ENCODE measurements around the gene CASK. TPM values are rescaled to one million over a fixed set of nuclear protein-coding genes. Genes with fewer than 3 reads are reported as not detected.
A peak's percentile ranks its signal among the peaks of the same experiment; 100 is the strongest.

Gene CASK
- total and polyA plus RNA-seq, 2 donors: 14.9 to 71.2 TPM

- H3K4me1 ChIP-seq (ENCODE audit: insufficient read depth): no peaks in the 10 kb centered on the region
- DNase-seq (ENCODE audit: extremely low spot score): no peak
Measured at GRCh38 chrX:41931591-41931990, 8.2 kb upstream of the CASK start.

DNA sequence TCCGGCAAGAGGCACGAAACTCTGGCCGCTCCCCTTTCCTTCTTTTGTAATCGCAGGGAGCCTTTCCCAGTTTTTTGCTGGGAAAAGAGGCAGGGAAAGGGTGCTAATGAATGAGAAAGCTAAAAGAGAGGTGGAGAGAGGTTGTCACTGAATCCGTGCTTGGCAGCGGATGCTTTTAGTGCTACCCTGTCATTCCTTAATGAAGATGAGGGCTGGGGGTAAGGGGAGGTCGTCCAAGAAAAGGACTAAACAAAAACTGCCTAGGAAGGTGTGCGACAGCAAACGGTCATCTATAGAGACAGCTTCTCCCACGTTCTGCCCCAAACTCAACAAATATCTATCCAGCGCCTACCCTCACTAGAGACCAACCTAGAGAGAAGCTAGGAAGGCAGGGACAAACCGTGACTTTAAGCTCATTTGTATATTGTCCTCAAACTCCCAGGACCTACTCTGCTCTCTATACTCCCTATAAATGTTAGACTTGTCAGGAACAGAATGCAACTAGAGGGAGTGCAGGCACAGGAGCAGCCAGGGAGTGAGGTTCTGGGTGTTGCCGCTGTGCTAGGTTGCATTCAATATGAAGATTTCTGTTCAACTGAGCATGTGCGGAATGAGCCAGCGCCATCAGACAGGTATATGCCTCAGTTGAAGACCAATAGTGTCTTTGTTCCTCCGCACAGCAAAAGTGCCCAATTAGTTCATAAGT is 777 bp upstream of the CASK start:
- Histone ChIP-seq H3K4me1 (ENCODE audit: insufficient read depth) (no peaks in the 10 kb centered on the region), H3K36me3 (ENCODE audit: insufficient read depth) (no peaks in the 10 kb centered on the region), H3K27ac (ENCODE audit: low read depth) (peak overlapping the region; percentile 71), H3K4me3 (ENCODE audit: low read depth, low read length) (peak overlapping the region; percentile 41)
- DNase-seq (ENCODE audit: extremely low spot score): no peak
- WGBS: 3% methylated on average over 16 of the region's 16 CpGs

More at GRCh38 chrX:41931591-41931990, 8.2 kb upstream of the CASK start:
- Histone ChIP-seq H3K36me3 (ENCODE audit: insufficient read depth) (no peaks in the 10 kb centered on the region), H3K27ac (ENCODE audit: low read depth) (no peak overlapping the region), H3K4me3 (ENCODE audit: low read depth, low read length) (no peak overlapping the region)

DNA sequence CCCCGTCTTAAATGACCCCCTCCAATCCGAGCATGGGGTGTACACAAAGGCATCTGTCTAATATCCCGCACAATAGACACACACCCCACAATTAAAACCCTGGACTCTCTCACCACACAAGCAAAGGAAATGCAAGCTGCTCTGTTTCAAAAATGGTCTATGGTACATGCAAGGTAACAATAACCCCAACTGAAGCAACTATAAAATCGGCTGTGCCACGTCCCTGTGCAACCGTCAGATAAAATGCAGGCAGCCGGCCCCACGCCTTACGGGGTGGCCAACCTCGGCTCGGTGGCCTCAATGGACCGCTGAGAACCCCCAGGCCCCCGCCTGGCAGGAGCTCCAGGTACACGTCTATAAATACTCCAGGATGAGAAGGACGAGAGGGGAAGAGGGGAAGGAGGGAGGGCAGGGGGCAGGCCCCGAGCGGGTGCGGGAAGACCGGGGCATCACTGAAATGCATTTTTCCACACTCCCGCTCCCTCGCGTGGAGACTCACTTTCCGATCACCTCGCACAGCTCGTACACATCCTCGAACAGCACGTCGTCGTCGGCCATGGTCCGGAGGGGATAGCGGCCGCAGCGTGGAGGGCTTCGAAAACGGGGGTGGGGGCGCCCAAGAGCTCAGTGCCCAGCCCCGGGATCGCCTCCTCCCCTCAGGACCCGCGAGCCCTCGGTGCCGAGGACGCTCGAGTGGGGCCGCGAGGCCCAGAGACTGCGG is 763 bp downstream of the CASK start:
- Histone ChIP-seq H3K27ac (ENCODE audit: low read depth) (peak overlapping the region; percentile 77), H3K36me3 (ENCODE audit: insufficient read depth) (no peaks in the 10 kb centered on the region), H3K4me3 (ENCODE audit: low read depth, low read length) (peak overlapping the region; percentile 76), H3K4me1 (ENCODE audit: insufficient read depth) (no peaks in the 10 kb centered on the region)
- under 1% methylated on average over 44 of the region's 48 CpGs for WGBS
- DNase-seq (ENCODE audit: extremely low spot score): no peak

DNA sequence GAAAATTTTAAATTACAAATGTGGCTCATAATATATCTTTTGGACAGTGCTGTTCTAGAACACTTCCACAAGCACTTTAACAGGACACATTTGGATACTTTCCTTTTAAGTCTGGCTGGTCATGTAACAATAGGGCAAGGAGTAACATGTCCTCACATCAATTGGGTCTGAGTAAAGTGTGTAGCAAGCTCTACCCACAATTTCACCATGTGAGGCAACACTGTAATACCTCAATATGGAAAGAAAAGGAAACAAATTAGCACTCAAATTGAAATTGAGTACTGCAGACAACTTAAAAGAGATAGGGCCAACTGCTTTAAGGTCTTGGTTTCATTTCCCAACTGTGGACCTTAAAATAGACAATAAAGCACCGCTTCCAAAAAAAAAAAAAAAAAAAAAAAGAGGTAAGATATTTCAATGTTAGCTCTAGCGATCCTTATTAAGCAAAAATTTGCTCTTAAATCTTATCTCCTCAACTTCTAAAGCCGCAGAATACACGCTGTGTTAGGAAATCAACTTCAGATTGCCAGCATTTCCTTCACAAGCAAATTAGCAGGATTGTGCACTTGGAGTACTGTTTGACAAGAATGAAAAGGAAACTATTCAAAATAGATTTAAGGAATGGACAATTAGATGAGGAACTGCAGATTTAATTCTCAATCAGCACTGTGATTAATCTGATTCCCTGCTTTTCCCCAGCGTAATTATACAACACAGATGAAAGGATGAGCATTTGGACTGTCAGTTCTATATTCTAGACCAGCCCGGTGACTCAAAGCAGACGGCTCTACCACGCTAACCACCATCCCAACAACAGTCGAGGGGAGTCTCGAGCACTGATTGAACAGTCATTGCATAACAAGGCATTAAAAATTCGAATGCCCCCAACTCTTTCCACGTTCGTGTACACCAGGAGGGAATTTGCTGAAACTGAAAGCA is 1.6 kb downstream of the CASK start:
- no peak for DNase-seq (ENCODE audit: extremely low spot score)
- Histone ChIP-seq H3K4me3 (ENCODE audit: low read depth, low read length) (peak overlapping the region; percentile 76), H3K4me1 (ENCODE audit: insufficient read depth) (no peaks in the 10 kb centered on the region), H3K27ac (ENCODE audit: low read depth) (no peak overlapping the region), H3K36me3 (ENCODE audit: insufficient read depth) (no peaks in the 10 kb centered on the region)
- under 1% methylated on average over 13 of the region's 13 CpGs for WGBS

- H3K27ac ChIP-seq (ENCODE audit: low read depth): no peak overlapping the region
- no peak for DNase-seq (ENCODE audit: extremely low spot score)
- no peak overlapping the region for H3K4me3 ChIP-seq (ENCODE audit: low read depth, low read length)
- H3K36me3 ChIP-seq (ENCODE audit: insufficient read depth): no peaks in the 10 kb centered on the region
- peaks cover 1% of the 10 kb centered on the region for H3K4me1 ChIP-seq (ENCODE audit: insufficient read depth)
- 85% methylated on average over 2 of the region's 2 CpGs for WGBS
Measured at GRCh38 chrX:41919870-41920269, 3.5 kb downstream of the CASK start.

- no peak for DNase-seq (ENCODE audit: extremely low spot score)
- H3K4me3 ChIP-seq (ENCODE audit: low read depth, low read length): no peak overlapping the region
- 78% methylated on average over 5 of the region's 5 CpGs for WGBS
- H3K4me1 ChIP-seq (ENCODE audit: insufficient read depth): peaks cover 1% of the 10 kb centered on the region
- no peaks in the 10 kb centered on the region for H3K36me3 ChIP-seq (ENCODE audit: insufficient read depth)
- H3K27ac ChIP-seq (ENCODE audit: low read depth): no peak overlapping the region
Measured at GRCh38 chrX:41917517-41917916, 5.8 kb downstream of the CASK start.

DNA sequence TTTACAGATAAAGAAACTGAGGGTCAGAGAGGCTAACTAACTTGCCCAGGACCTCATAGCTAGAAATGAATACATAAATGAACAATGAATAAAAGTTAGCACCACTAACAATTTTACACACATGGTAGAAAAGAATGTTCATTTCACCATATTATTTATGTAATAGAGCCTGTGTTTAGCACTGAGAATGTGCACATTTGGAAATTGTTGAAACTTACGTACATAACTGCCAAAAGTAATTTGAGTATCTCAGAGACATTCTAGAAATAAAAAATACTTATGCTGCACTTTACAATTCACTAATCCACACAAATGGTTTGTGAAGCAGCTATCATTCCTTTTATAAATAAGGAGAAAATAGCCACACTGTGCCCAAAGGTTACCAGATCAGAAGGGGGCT is 9.9 kb downstream of the CASK start:
- Histone ChIP-seq H3K27ac (ENCODE audit: low read depth) (no peak overlapping the region), H3K36me3 (ENCODE audit: insufficient read depth) (no peaks in the 10 kb centered on the region), H3K4me3 (ENCODE audit: low read depth, low read length) (no peak overlapping the region), H3K4me1 (ENCODE audit: insufficient read depth) (peaks cover 1% of the 10 kb centered on the region)
- DNase-seq (ENCODE audit: extremely low spot score): no peak
- WGBS: 37% methylated on average over 1 of the region's 1 CpG

DNA sequence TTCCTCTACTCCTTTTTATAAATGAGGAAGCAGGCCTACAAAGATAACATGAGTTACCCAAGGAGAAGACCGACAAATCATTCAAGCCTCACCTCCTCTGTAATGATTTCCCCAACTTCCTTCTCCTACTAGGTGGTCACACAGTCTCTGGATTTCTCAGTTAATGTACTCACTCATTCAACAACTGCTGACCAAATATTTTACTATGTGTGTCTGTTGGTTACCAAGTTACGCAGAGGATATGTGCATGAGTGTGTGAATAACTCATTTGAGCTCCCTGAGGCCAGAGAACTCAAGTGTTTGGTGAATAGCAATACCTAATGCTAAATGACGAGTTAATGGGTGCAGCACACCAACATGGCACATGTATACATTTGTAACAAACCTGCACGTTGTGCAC is 10.4 kb downstream of the CASK start:
- DNase-seq (ENCODE audit: extremely low spot score): no peak
- H3K27ac ChIP-seq (ENCODE audit: low read depth): no peak overlapping the region
- H3K36me3 ChIP-seq (ENCODE audit: insufficient read depth): no peaks in the 10 kb centered on the region
- peaks cover 1% of the 10 kb centered on the region for H3K4me1 ChIP-seq (ENCODE audit: insufficient read depth)
- H3K4me3 ChIP-seq (ENCODE audit: low read depth, low read length): no peak overlapping the region
- WGBS: 88% methylated on average over 4 of the region's 4 CpGs

GRCh38 chrX:41909068-41909467 is 14.3 kb downstream of the CASK start:
- Histone ChIP-seq H3K4me3 (ENCODE audit: low read depth, low read length) (no peak overlapping the region), H3K27ac (ENCODE audit: low read depth) (no peak overlapping the region), H3K36me3 (ENCODE audit: insufficient read depth) (no peaks in the 10 kb centered on the region), H3K4me1 (ENCODE audit: insufficient read depth) (no peaks in the 10 kb centered on the region)
- no peak for DNase-seq (ENCODE audit: extremely low spot score)

DNA sequence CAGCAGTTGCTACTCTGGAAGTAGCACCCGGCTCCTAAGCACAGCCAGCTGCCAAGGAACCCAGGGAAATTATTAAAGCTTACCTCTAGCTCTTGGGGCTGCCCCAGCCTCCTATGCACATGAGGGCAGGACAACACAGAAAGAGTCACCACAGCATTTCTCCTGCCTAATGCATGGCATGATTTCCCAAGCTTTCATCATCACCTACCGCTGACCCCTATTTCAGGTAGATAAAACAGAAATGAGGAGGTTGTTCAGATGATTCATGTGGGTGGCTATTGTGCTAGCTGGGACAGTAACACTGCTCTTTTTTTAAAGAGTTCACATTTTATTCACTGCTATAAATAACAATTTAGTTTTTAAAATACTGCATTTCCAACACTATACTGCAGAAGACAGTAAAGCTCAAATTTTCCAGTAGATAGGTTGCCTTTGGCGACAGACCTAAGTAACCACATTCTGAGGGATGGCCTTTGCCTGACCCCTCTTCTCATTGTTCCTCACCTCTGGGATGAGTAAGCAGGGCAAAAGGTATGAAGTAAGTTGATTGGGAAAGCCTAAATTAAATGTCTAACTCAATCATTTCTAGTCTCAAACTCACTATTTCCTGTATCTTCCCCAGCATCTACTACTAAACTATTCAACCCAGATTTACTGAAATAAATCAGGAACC is 16.7 kb downstream of the CASK start:
- H3K4me3 ChIP-seq (ENCODE audit: low read depth, low read length): no peak overlapping the region
- WGBS: 96% methylated on average over 3 of the region's 3 CpGs
- H3K4me1 ChIP-seq (ENCODE audit: insufficient read depth): no peaks in the 10 kb centered on the region
- H3K36me3 ChIP-seq (ENCODE audit: insufficient read depth): no peaks in the 10 kb centered on the region
- no peak overlapping the region for H3K27ac ChIP-seq (ENCODE audit: low read depth)
- DNase-seq (ENCODE audit: extremely low spot score): no peak

- no peaks in the 10 kb centered on the region for H3K4me1 ChIP-seq (ENCODE audit: insufficient read depth)
- no peak for DNase-seq (ENCODE audit: extremely low spot score)
- H3K36me3 ChIP-seq (ENCODE audit: insufficient read depth): no peaks in the 10 kb centered on the region
- WGBS: 85% methylated on average over 1 of the region's 1 CpG
- H3K27ac ChIP-seq (ENCODE audit: low read depth): no peak overlapping the region
- H3K4me3 ChIP-seq (ENCODE audit: low read depth, low read length): no peak overlapping the region
Measured at GRCh38 chrX:41903544-41903943, 19.8 kb downstream of the CASK start.

- no peaks in the 10 kb centered on the region for H3K36me3 ChIP-seq (ENCODE audit: insufficient read depth)
Measured at GRCh38 chrX:41900321-41900720, 23.0 kb downstream of the CASK start.

GRCh38 chrX:41895826-41896225 is 27.5 kb downstream of the CASK start:
- Histone ChIP-seq H3K36me3 (ENCODE audit: insufficient read depth) (no peaks in the 10 kb centered on the region), H3K27ac (ENCODE audit: low read depth) (no peak overlapping the region), H3K4me1 (ENCODE audit: insufficient read depth) (no peaks in the 10 kb centered on the region), H3K4me3 (ENCODE audit: low read depth, low read length) (no peak overlapping the region)
- DNase-seq (ENCODE audit: extremely low spot score): no peak

More at GRCh38 chrX:41900321-41900720, 23.0 kb downstream of the CASK start:
- H3K4me3 ChIP-seq (ENCODE audit: low read depth, low read length): no peak overlapping the region
- H3K4me1 ChIP-seq (ENCODE audit: insufficient read depth): no peaks in the 10 kb centered on the region
- DNase-seq (ENCODE audit: extremely low spot score): no peak
- H3K27ac ChIP-seq (ENCODE audit: low read depth): no peak overlapping the region
